ENCODE results near the gene ARL15. TPM values are rescaled to one million over a fixed set of nuclear protein-coding genes. Genes with fewer than 3 reads are reported as not detected.

ARL15 gene
- total RNA-seq, 4 donors from 2014 or later: 8.5 to 19.1 (median 12.0) TPM

DNA sequence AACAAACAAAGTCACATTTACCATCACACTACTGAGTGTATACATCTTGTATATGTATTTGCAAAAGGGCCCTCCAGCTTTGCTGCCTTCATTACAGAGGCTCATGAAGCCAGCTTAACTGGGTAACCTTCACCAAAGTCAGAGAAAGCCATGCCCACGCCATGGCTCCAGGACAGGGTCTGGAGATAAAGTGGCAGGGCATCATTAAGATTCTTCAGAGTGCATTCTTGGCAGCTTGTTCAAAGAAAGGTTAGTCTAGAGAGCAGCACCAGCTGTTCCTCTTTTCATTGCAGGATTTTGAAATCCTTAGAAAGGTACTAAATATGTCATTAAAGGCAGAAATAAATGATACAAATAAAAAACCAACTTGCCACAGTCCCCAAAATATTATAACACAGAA, 416.7 kb downstream of the ARL15 start:
- Histone ChIP-seq H3K27me3 (no peaks in the 10 kb centered on the region), H3K4me1 (no peaks in the 10 kb centered on the region), H3K27ac (no peak overlapping the region), H3K36me3 (no peaks in the 10 kb centered on the region), H3K4me3 (no peak overlapping the region), H3K9me3 (no peaks in the 10 kb centered on the region)
- WGBS, 2 donors: 60% methylated on average over 1 of the region's 1 CpG; no CpG with 5 or more reads in 1 of the 2 donors
- intact Hi-C loops (cut with DNase I): no loop called here
- DNase-seq: no peak
- TF ChIP-seq, protein P1, sequence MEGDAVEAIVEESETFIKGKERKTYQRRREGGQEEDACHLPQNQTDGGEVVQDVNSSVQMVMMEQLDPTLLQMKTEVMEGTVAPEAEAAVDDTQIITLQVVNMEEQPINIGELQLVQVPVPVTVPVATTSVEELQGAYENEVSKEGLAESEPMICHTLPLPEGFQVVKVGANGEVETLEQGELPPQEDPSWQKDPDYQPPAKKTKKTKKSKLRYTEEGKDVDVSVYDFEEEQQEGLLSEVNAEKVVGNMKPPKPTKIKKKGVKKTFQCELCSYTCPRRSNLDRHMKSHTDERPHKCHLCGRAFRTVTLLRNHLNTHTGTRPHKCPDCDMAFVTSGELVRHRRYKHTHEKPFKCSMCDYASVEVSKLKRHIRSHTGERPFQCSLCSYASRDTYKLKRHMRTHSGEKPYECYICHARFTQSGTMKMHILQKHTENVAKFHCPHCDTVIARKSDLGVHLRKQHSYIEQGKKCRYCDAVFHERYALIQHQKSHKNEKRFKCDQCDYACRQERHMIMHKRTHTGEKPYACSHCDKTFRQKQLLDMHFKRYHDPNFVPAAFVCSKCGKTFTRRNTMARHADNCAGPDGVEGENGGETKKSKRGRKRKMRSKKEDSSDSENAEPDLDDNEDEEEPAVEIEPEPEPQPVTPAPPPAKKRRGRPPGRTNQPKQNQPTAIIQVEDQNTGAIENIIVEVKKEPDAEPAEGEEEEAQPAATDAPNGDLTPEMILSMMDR (IDR thresholded peaks at IDR 0.05): no peak
- TF ChIP-seq POLR2A (IDR thresholded peaks at IDR 0.05): no peak

DNA sequence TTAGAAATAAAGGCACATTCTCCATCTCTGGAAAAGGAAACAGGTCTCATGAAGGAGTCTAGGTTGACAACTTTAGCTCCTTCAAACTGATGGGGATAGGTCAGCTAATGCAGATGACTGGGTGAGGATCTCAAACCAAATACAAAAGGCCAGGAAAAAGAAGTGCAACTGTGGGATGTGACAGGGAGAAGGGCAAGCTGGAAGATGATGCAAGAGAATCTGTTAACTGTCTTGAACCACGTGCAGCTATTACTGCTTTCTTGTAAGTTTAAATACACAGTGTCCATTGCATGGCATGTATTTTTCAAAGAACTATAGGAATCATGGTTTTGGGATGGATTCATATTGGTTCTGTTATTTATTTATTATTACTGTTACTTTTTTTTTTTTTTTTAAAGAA, 418.1 kb downstream of the ARL15 start:
- no peaks in the 10 kb centered on the region for H3K27me3 ChIP-seq
- H3K36me3 ChIP-seq: no peaks in the 10 kb centered on the region
- 80 to 82% methylated on average over 1 of the region's 1 CpG for WGBS, 2 donors
- H3K27ac ChIP-seq: peak overlapping the region in 1 of 4 donors; percentile 1
- TF ChIP-seq, protein P1 (IDR thresholded peaks at IDR 0.05): no peak
- no peak for TF ChIP-seq POLR2A (IDR thresholded peaks at IDR 0.05)
- no peaks in the 10 kb centered on the region for H3K9me3 ChIP-seq
- DNase-seq: no peak
- H3K4me1 ChIP-seq: no peaks in the 10 kb centered on the region
- intact Hi-C loops (cut with DNase I): no loop called here
- H3K4me3 ChIP-seq: no peak overlapping the region

DNA sequence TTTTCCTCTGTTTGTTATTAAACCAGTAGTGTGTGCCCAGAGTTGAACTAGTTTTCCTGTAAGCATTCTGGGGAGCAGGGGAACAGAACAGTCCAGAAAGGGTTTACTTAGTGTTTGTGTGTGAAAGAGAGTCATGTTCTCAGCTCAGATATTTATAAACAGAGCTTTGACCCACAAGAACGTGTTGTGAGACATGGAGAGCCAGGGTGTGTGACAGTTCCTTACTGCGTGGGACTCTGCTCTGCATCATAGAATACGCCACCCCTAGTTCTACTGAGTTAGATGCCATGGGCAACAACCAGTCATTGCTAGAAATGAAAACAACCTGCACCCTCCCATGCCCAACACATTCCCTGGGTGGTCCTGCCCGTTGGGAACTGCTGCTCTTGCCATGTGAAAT, 419.2 kb downstream of the ARL15 start:
- no peak for DNase-seq
- H3K36me3 ChIP-seq: no peaks in the 10 kb centered on the region
- no peaks in the 10 kb centered on the region for H3K9me3 ChIP-seq
- TF ChIP-seq POLR2A (IDR thresholded peaks at IDR 0.05): no peak
- TF ChIP-seq, protein P1 (IDR thresholded peaks at IDR 0.05): no peak
- 57 to 60% methylated on average over 4 of the region's 4 CpGs for whole genome bisulfite sequencing, 2 donors
- H3K27ac ChIP-seq: peak overlapping the region in 1 of 4 donors; percentile 1
- H3K27me3 ChIP-seq: no peaks in the 10 kb centered on the region
- no peaks in the 10 kb centered on the region for H3K4me1 ChIP-seq
- intact Hi-C loops (cut with DNase I): no loop called here
- no peak overlapping the region for H3K4me3 ChIP-seq

DNA sequence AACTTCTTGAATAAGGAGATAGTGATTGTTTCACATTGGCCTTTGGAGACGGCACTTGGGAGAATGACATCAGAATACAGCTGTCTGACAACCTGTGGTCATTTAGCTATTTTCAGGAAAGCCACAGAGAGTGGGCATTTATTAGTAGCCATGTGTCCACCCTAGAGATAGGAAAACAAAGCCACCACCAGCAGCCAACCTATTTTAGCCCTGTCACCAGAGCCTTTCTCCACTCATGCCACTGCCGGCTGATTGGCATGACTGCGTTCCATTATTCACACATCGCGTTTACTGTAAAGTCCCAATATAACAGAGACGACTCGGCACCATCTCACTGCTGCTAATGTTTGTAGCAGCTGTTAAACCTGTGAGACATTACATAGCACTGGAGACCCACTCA, 419.9 kb downstream of the ARL15 start:
- intact Hi-C loops (cut with DNase I): no loop called here
- WGBS, 2 donors: 92 to 94% methylated on average over 7 of the region's 7 CpGs
- TF ChIP-seq, protein P1 (IDR thresholded peaks at IDR 0.05): no peak
- no peak for TF ChIP-seq POLR2A (IDR thresholded peaks at IDR 0.05)

DNA sequence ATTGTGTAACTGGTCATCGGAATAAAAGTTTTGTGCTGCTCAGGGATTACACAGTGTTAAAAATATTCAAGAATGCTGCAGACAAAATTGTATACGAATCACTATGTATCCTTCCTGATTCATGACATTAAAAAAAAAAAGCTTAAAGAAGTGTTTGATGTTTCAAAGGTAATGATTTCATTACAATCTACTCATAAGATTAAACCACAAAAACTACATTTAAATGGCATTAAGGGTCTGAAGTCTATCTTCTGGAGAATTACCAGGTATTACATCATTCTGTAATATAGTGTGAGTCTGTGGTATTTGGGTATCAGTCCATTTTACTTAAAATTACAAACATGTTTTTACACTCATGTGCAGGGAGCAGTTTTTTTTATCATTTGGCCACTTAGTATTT, 425.5 kb downstream of the ARL15 start:
- no peak for TF ChIP-seq POLR2A (IDR thresholded peaks at IDR 0.05)
- TF ChIP-seq, protein P1 (IDR thresholded peaks at IDR 0.05): no peak
- no peaks in the 10 kb centered on the region for H3K27me3 ChIP-seq
- H3K36me3 ChIP-seq: no peaks in the 10 kb centered on the region
- H3K9me3 ChIP-seq: no peaks in the 10 kb centered on the region
- no peak for DNase-seq
- H3K27ac ChIP-seq: no peak overlapping the region
- intact Hi-C loops (cut with DNase I): no loop called here
- no peak overlapping the region for H3K4me3 ChIP-seq
- H3K4me1 ChIP-seq: no peaks in the 10 kb centered on the region
- 67 to 77% methylated on average over 2 of the region's 2 CpGs for whole genome bisulfite sequencing, 2 donors

More for the DNA sequence above, 419.9 kb downstream of the ARL15 start:
- no peaks in the 10 kb centered on the region for H3K9me3 ChIP-seq
- no peak overlapping the region for H3K4me3 ChIP-seq
- no peaks in the 10 kb centered on the region for H3K4me1 ChIP-seq
- no peak for DNase-seq
- no peaks in the 10 kb centered on the region for H3K36me3 ChIP-seq
- H3K27me3 ChIP-seq: no peaks in the 10 kb centered on the region
- no peak overlapping the region for H3K27ac ChIP-seq

Measured in esophagus squamous epithelium (tissue), 5 donors.